ENCODE results near the gene ZNF362. TPM values are rescaled to one million over a fixed set of nuclear protein-coding genes. Genes with fewer than 3 reads are reported as not detected.

ZNF362 gene
- total RNA-seq, 2 donors from 2014 or later = 6.7 to 7.5 TPM

DNA sequence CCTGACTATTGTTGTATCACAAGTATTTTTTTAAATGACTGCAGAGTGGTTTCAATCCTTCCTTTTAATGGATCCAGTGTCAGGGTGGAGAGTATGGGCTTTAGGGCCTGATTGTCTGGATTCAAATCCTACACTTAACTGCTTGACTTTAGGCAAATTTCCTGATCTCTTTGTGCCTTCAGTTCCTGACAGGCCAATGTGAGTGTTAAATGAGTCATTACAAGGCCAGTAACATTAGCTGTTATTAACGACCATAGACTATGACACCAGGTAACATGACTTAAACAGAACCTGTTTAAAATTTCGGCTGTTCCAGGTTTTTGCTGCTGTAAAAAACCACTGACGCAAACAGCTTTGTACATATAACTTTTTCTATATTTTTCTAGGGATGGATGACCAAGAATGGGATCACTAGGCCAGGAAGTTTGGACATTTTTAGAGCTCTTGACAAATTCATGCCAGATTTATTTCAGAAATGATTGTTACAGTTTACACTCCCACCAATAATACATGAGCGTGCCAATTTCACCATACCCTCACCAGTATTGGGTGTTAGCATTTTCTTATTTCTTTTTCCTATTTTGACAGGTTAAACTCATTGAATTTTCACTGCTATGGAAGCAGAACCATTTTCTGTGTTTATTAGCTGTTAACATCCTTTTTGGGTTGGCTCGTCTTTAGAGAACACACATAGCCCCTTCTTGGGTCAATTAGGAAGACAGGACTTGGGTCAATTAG is 11.3 kb downstream of the ZNF362 start:
- Mint-ChIP-seq H3K9me3 (no peaks in the 10 kb centered on the region), H3K36me3 (no peaks in the 10 kb centered on the region), H3K4me1 (ENCODE audit: low read depth in 2 of 2) (peaks cover 29 to 33% of the 10 kb centered on the region in 2 donors), H3K27me3 (no peaks in the 10 kb centered on the region), H3K27ac (peak overlapping the region; percentile 1 to 48), H3K4me3 (no peak overlapping the region)
- DNase-seq (ENCODE audit: low spot score) (no peak), ATAC-seq (no peak)

DNA sequence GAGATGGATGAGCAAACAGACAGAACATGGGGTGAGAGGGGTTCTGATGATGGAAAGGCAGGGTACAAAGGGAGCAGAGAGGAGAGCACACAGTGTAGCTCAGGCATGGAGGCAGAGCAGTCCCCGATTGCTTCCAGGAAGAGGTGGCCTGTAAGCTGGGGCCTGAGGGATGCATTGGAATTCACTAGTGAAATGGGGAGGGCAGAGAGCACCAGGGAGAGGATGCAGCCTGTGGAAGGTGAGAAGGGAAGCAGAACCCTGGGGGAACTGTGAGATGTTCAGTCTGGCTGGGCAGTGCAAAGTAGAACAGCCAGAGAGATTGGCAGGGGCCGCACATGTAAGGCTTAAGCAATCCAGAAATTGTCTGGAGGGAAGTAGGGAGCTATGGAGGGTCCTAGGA is 12.2 kb downstream of the ZNF362 start:
- Mint-ChIP-seq H3K27ac (peak overlapping the region; percentile 1 to 48), H3K4me3 (no peak overlapping the region), H3K9me3 (no peaks in the 10 kb centered on the region), H3K27me3 (no peaks in the 10 kb centered on the region), H3K36me3 (no peaks in the 10 kb centered on the region), H3K4me1 (ENCODE audit: low read depth in 2 of 2) (peaks cover 37 to 40% of the 10 kb centered on the region in 2 donors)
- DNase-seq (ENCODE audit: low spot score) (no peak), ATAC-seq (no peak)

DNA sequence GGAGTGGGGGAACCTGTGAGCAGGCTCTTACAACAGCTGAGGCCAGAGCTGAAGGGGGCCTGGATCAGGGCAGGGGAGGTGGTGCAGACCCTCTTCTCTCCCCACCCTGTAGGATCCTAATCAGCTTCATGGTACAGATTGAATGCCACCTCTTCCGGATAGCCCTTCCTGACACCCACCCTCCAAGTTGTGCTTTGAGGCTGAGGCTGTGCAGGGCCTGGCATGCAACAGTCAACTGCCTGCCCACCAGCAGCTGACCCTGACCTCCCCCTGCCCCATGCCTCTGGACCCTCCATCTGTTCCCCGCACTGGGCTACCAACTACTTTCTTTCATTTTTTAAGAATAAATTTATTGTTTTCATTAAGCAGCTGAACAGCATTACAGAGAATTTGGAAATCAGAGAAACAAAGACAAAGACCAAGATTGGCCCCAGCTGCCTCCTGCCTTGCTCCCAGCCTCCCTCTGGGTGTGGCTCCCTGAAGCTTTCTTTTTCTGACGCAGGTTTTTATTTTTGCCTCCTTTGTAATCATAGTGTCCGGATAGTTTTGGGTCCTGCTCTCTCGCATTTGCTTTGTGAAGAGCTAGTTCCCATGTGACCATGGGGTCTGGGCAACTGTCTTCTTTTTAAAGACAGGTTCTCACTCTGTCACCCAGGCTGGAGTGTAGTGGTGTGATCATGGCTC is 12.8 kb downstream of the ZNF362 start:
- ATAC-seq = no peak
- H3K4me1 Mint-ChIP-seq (ENCODE audit: low read depth in 2 of 2) = peaks cover 43 to 46% of the 10 kb centered on the region in 2 donors
- H3K36me3 Mint-ChIP-seq = no peaks in the 10 kb centered on the region
- H3K27ac Mint-ChIP-seq = no peak overlapping the region
- H3K27me3 Mint-ChIP-seq = no peaks in the 10 kb centered on the region
- no peak overlapping the region for H3K4me3 Mint-ChIP-seq
- no peaks in the 10 kb centered on the region for H3K9me3 Mint-ChIP-seq
- DNase-seq (ENCODE audit: low spot score) = no peak

DNA sequence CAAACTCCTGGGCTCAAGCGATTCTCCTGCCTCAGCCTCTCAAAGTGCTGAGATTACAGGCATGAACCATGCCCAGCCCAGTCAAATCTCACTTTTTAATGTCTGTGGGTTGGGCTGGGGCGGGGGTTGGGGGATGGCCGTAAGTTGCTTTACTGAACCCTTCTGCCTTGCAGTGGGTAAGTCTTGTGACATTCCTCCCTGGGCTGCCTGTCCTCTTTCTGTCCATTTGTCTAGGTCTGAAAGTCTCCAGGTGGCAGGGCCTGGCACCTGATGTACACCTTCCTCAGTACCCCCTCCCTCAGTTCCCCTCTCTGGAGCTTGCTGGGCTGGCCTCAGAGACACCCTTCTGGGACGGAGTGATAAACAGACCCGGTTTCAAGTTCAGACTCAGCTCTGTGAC is 13.3 kb downstream of the ZNF362 start:
- DNase-seq (ENCODE audit: low spot score) (no peak), ATAC-seq (no peak)
- Mint-ChIP-seq H3K36me3 (no peaks in the 10 kb centered on the region), H3K9me3 (no peaks in the 10 kb centered on the region), H3K27ac (peak overlapping the region in 1 of 2 donors; percentile 31), H3K4me1 (ENCODE audit: low read depth in 2 of 2) (peaks cover 48 to 52% of the 10 kb centered on the region in 2 donors), H3K4me3 (no peak overlapping the region), H3K27me3 (no peaks in the 10 kb centered on the region)

DNA sequence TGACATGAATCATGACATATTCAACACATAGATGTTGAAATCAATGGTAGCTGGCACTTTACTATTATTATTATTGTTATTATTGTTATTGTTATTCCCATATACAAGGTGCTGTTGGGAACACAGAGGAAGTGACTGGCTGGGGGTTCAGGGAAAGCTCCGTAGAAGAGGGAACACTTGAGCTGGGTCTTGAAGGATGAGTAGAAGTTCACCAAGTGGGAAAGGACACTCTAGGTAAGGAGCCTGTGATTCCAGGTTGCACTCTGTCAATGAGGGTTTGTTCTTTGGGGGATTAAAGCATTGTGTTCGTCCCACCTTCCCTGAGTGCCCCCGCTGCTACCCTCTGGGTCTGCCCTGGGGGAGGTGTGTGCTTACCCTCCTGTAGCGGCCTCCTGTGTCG is 14.1 kb downstream of the ZNF362 start:
- no peaks in the 10 kb centered on the region for H3K9me3 Mint-ChIP-seq
- H3K36me3 Mint-ChIP-seq = no peaks in the 10 kb centered on the region
- DNase-seq (ENCODE audit: low spot score) (no peak), ATAC-seq (no peak)
- no peaks in the 10 kb centered on the region for H3K27me3 Mint-ChIP-seq
- H3K4me1 Mint-ChIP-seq (ENCODE audit: low read depth in 2 of 2) = peaks cover 50 to 52% of the 10 kb centered on the region in 2 donors
- H3K27ac Mint-ChIP-seq = peak overlapping the region in 1 of 2 donors; percentile 31
- no peak overlapping the region for H3K4me3 Mint-ChIP-seq

DNA sequence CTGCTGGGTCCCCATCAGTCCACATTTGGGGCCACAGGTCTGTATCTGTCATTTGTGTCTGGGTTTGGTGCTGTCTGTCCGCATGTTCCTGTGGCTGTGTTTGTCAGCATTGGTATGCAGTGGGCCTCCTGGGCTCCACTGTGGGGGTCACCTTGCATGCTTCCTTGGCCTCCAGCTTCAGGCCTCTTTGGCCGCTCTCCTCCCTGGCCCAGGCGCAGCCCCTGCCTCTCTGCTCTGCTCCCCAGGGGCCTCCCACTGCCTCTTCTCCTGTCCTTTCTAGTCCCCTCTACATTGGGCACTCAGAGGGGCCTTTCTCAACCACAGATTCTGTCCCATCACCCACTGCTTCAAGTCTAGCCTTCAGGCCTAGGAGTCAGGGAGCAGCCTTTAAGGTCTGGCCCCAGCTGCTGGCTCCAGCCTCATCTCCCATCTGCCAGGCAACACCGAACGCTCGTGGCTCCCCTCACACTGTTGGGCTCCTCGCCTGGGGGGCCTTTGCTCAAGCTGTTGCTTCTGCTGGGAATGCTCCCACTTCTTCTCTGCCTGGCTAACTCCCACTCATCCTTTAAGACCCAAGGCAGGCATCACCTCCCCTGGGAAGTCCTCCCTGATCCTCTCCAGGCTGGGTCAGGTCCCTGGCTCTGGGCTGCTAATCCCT is 14.6 kb downstream of the ZNF362 start:
- H3K36me3 Mint-ChIP-seq = no peaks in the 10 kb centered on the region
- H3K27ac Mint-ChIP-seq = peak overlapping the region; percentile 82 to 91
- H3K4me3 Mint-ChIP-seq = no peak overlapping the region
- no peaks in the 10 kb centered on the region for H3K27me3 Mint-ChIP-seq
- no peaks in the 10 kb centered on the region for H3K9me3 Mint-ChIP-seq
- H3K4me1 Mint-ChIP-seq (ENCODE audit: low read depth in 2 of 2) = peaks cover 50 to 52% of the 10 kb centered on the region in 2 donors
- no peak for ATAC-seq
- no peak for DNase-seq (ENCODE audit: low spot score)

DNA sequence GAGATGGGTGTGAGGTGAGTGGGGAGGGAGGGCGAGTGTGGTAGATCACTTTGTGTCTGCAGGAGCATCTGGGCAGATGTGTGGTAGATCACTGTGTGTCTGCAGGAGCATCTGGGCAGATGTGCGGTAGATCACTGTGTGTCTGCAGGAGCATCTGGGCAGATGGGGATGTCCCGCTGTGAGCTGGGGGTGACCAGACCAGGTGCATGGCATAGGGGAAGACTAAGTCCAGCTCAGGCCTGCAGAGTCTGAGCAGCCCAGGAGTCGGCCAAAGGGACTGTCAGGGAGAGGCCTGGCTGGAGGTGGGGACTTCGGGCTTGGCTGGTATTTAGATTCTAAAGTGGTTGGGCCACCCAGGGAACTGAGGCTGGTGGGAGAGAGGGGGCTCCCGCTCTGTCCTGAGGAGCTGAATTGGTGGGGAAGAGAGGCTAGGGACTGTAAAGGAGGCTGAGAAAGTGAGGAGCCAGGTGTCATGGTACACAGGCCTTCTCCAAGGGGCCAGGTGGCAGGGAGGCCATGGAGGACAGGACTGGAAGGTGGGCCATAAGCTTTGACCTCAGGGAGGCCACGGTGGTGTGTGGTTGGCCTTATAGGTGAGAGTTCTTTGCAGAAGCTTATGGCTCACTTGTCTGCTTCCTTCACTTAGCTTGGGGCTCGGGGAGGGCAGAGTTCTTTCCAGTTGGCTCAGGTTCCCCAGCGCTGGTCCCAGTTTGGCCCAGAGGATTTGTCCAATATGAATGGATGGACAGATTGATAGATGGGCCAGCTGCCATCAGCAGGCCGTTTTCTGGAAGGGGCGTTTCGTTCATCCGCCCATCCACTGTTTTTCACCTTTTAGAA is 15.6 kb downstream of the ZNF362 start:
- Mint-ChIP-seq H3K9me3 (no peaks in the 10 kb centered on the region), H3K27ac (peak overlapping the region; percentile 82 to 91), H3K4me3 (no peak overlapping the region), H3K36me3 (no peaks in the 10 kb centered on the region), H3K4me1 (ENCODE audit: low read depth in 2 of 2) (peaks cover 49 to 50% of the 10 kb centered on the region in 2 donors), H3K27me3 (no peaks in the 10 kb centered on the region)
- DNase-seq (ENCODE audit: low spot score) (no peak), ATAC-seq (no peak)

DNA sequence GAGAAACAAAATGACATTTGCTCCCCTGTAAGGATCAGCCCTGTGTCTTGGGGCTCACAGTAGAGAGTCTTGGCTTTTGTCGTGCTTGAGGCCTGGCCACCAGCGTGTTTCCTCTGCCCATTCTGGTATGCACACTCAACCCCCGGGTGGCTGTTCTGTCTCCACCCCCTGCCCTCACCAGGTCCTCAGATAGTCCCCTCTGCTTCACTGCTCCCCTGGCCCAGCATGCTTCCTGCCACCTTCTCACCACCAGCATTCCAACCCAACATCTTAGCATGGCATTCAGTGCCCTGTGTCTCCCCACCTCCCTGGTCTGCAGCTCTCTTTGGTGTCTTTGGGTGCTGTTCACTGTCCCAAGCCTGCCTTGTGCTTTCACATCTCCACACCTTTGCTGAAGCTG is 16.2 kb downstream of the ZNF362 start:
- Mint-ChIP-seq H3K4me3 (peak overlapping the region; percentile 51), H3K4me1 (ENCODE audit: low read depth in 2 of 2) (peaks cover 48 to 49% of the 10 kb centered on the region in 2 donors), H3K27me3 (no peaks in the 10 kb centered on the region), H3K9me3 (no peaks in the 10 kb centered on the region), H3K36me3 (no peaks in the 10 kb centered on the region), H3K27ac (peak overlapping the region; percentile 82 to 91)
- no peak for DNase-seq (ENCODE audit: low spot score)
- ATAC-seq = no peak

DNA sequence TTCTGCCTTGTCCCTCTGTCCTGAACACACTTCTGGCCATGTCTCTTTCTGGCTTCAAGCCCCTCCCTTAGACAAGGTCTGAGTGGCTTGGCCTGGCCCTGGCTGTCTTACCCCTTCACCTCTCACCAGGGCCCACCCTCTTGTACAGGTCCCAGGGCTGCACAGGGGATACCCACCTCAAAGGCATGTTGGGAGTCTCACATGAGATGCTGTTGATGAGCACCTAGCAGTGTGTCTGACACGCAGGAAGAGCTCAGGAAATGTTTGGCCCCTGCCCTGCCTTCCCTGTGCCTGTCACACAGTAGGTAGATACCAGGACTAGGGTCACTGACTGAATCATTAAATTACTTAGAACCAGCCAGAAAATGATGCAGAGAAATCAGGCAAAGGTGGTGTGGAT is 16.6 kb downstream of the ZNF362 start:
- peaks cover 44 to 45% of the 10 kb centered on the region in 2 donors for H3K4me1 Mint-ChIP-seq (ENCODE audit: low read depth in 2 of 2)
- peak overlapping the region; percentile 82 to 91 for H3K27ac Mint-ChIP-seq
- no peaks in the 10 kb centered on the region for H3K27me3 Mint-ChIP-seq
- ATAC-seq (no peak), DNase-seq (ENCODE audit: low spot score) (no peak)
- H3K4me3 Mint-ChIP-seq = peak overlapping the region; percentile 51
- no peaks in the 10 kb centered on the region for H3K9me3 Mint-ChIP-seq
- H3K36me3 Mint-ChIP-seq = no peaks in the 10 kb centered on the region

DNA sequence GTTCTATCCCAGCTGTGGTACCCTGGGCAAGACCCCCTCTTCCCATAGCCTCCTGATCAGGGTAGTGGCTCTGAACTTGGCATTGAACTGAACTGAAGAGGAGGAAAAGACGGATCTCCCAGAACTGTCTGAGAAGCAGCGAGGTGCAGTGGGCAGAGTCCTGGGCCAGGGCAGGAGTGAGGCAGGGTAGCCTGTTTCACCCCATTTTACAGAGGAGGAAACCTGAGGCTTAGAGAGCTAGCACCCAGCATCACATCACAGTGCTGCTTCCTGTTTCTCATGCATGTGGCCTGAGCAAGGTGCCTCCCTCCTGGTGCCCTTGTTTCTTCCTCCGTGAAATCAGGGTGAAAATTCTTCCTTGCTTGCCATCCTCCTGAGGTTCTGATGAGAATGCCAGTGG is 17.1 kb downstream of the ZNF362 start:
- H3K4me3 Mint-ChIP-seq = peak overlapping the region; percentile 51
- no peak for DNase-seq (ENCODE audit: low spot score)

DNA sequence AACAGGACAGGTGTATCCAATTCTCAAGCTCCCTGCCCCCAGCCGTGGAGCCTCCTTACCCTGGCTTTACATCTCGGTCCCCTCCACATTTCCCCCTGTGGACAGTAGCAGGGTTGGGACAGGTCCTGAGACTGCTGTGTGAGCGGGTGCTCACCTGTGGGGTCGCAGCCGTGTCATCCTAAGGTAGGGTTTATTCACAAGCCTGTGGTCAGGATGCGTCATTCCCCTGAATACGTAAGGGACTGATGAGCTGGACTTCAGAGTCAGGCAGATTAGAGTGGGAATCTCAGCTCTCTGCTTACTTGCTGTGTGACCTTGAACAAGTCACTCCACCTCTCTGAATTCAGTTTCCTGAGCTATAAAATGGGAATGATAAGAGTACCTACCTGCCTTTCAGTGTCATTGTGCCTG is 17.7 kb downstream of the ZNF362 start:
- no peak overlapping the region for H3K4me3 Mint-ChIP-seq
- ATAC-seq = no peak

More for the DNA sequence above, 17.1 kb downstream of the ZNF362 start:
- Mint-ChIP-seq H3K27me3 (no peaks in the 10 kb centered on the region), H3K27ac (peak overlapping the region; percentile 82 to 91), H3K9me3 (no peaks in the 10 kb centered on the region), H3K36me3 (no peaks in the 10 kb centered on the region), H3K4me1 (ENCODE audit: low read depth in 2 of 2) (peaks cover 39 to 40% of the 10 kb centered on the region in 2 donors)
- peak; percentile 67 to 78 for ATAC-seq

DNA sequence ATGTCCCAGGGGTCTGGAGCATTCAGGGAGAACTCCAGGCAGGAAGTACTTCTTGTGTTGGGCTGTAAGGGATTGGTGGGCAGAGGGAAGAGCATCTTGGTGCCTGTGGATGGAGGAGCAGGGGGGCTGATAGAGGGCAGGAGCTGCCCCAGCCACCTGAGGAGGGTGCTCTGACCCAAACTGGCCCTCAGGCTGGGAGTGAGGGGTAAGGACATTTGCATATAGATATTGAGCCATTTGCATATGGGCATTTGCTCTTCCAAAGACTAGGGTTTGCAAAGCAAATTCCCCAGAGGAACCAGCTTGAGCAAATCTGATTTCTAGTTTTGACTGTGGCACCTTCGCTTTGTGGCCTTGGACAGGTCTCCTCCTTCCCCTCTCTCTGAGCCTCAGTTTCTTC is 18.2 kb downstream of the ZNF362 start:
- Mint-ChIP-seq H3K36me3 (no peaks in the 10 kb centered on the region), H3K9me3 (no peaks in the 10 kb centered on the region), H3K4me3 (no peak overlapping the region), H3K27ac (peak overlapping the region; percentile 82 to 91), H3K27me3 (no peaks in the 10 kb centered on the region), H3K4me1 (ENCODE audit: low read depth in 2 of 2) (peaks cover 38 to 39% of the 10 kb centered on the region in 2 donors)
- DNase-seq (ENCODE audit: low spot score) = no peak
- ATAC-seq = no peak

More for the DNA sequence above, 17.7 kb downstream of the ZNF362 start:
- no peaks in the 10 kb centered on the region for H3K27me3 Mint-ChIP-seq
- DNase-seq (ENCODE audit: low spot score) = no peak
- H3K36me3 Mint-ChIP-seq = no peaks in the 10 kb centered on the region
- peak overlapping the region; percentile 82 to 91 for H3K27ac Mint-ChIP-seq
- no peaks in the 10 kb centered on the region for H3K9me3 Mint-ChIP-seq
- H3K4me1 Mint-ChIP-seq (ENCODE audit: low read depth in 2 of 2) = peaks cover 38 to 39% of the 10 kb centered on the region in 2 donors

DNA sequence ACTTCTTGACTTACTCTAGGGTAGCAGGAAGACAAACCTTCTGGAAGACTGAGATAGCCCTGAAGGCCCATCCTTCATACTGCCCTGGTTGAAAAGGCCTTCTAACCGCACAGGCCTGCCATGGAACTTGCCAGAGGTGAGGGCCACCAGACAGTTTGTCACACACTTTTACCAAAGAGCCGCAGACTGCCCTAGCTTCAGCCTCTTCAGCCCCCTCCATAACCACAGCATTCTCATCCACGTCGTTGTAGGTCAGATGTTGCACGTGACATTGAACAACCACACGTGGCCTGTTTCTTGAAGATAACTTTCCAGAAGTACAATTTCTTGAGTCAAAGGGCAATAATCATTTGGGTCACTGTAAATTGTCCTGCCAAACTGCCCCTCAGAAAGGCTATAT is 18.9 kb downstream of the ZNF362 start:
- Mint-ChIP-seq H3K4me3 (no peak overlapping the region), H3K9me3 (no peaks in the 10 kb centered on the region), H3K27me3 (no peaks in the 10 kb centered on the region), H3K36me3 (no peaks in the 10 kb centered on the region), H3K4me1 (ENCODE audit: low read depth in 2 of 2) (peaks cover 38 to 39% of the 10 kb centered on the region in 2 donors), H3K27ac (peak overlapping the region in 1 of 2 donors; percentile 82)
- ATAC-seq (no peak), DNase-seq (ENCODE audit: low spot score) (no peak)
